ENCODE results near the gene TBR1. TPM values are rescaled to one million over a fixed set of nuclear protein-coding genes. Genes with fewer than 3 reads are reported as not detected.

TBR1 gene
- total RNA-seq, 2 donors from 2014 or later: not detected

- TF ChIP-seq CTCF (IDR thresholded peaks at IDR 0.05) (no peak), POLR2A (IDR thresholded peaks at IDR 0.05) (no peak)
- WGBS, 2 donors: 10 to 21% methylated on average over 21 of the region's 21 CpGs
- peaks cover 47% of the 10 kb centered on the region for H3K4me1 ChIP-seq
- ATAC-seq (no peak), DNase-seq (no peak)
- peaks cover 0 to 38% of the 10 kb centered on the region in 2 donors for H3K27me3 ChIP-seq
- H3K27ac ChIP-seq: no peak overlapping the region
- no peaks in the 10 kb centered on the region for H3K9me3 ChIP-seq
- H3K36me3 ChIP-seq (replicated peaks in 1 of 2; ENCODE audit: insufficient read depth in 1 of 2, low read depth in 2 of 2): no peaks in the 10 kb centered on the region
- intact Hi-C loops (cut with DNase I): no loop called here
- no peak overlapping the region for H3K4me3 ChIP-seq
Observed at GRCh38 chr2:161417438-161418274, 1.6 kb downstream of the TBR1 start.

DNA sequence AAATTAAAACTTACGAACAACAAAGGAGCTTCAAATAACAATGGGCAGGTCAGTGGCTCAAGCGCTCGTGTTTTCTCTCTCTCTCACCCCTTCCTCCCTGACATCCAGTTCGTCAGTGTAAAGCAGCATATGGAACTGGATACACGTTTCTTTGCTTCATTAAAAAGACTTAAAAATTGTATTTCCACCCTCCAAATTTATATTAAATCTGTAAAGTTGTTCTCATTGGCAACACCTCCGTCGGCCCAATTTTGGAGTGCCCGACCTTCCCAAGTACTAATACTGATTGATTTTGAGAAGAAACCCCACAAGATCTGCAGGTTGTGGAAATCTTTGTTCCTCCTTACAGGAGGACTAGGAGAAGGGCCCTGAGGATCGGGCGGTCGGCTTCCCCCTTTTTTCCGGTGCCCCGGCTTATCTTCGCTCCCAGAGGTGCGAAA, 2.2 kb downstream of the TBR1 start:
- DNase-seq (no peak), ATAC-seq (no peak)
- 7 to 13% methylated on average over 15 of the region's 15 CpGs for WGBS, 2 donors
- Histone ChIP-seq H3K27ac (no peak overlapping the region), H3K4me3 (no peak overlapping the region), H3K27me3 (peaks cover 0 to 44% of the 10 kb centered on the region in 2 donors), H3K9me3 (no peaks in the 10 kb centered on the region), H3K36me3 (replicated peaks in 1 of 2; ENCODE audit: insufficient read depth in 1 of 2, low read depth in 2 of 2) (no peaks in the 10 kb centered on the region), H3K4me1 (peaks cover 49% of the 10 kb centered on the region)
- TF ChIP-seq POLR2A (IDR thresholded peaks at IDR 0.05): no peak
- no peak for TF ChIP-seq CTCF (IDR thresholded peaks at IDR 0.05)
- intact Hi-C loops (cut with DNase I): no loop called here

GRCh38 chr2:161418715-161419637, 2.9 kb downstream of the TBR1 start:
- H3K27me3 ChIP-seq: peaks cover 0 to 49% of the 10 kb centered on the region in 2 donors
- H3K4me3 ChIP-seq: no peak overlapping the region
- H3K4me1 ChIP-seq: peaks cover 56% of the 10 kb centered on the region

GRCh38 chr2:161419638-161420190, 3.6 kb downstream of the TBR1 start:
- intact Hi-C loops (cut with DNase I): no loop called here
- no peak overlapping the region for H3K27ac ChIP-seq
- no peaks in the 10 kb centered on the region for H3K36me3 ChIP-seq (replicated peaks in 1 of 2; ENCODE audit: insufficient read depth in 1 of 2, low read depth in 2 of 2)
- WGBS, 2 donors: 57 to 68% methylated on average over 3 of the region's 3 CpGs
- no peak for TF ChIP-seq CTCF (IDR thresholded peaks at IDR 0.05)
- TF ChIP-seq POLR2A (IDR thresholded peaks at IDR 0.05): no peak
- DNase-seq: no peak
- no peak for ATAC-seq
- H3K9me3 ChIP-seq: no peaks in the 10 kb centered on the region
- H3K4me3 ChIP-seq: no peak overlapping the region
- H3K27me3 ChIP-seq: peaks cover 0 to 57% of the 10 kb centered on the region in 2 donors
- peaks cover 54% of the 10 kb centered on the region for H3K4me1 ChIP-seq

More at GRCh38 chr2:161418715-161419637, 2.9 kb downstream of the TBR1 start:
- DNase-seq: no peak
- no peak for ATAC-seq
- TF ChIP-seq POLR2A (IDR thresholded peaks at IDR 0.05) (no peak), CTCF (IDR thresholded peaks at IDR 0.05) (no peak)
- Histone ChIP-seq H3K9me3 (no peaks in the 10 kb centered on the region), H3K27ac (no peak overlapping the region), H3K36me3 (replicated peaks in 1 of 2; ENCODE audit: insufficient read depth in 1 of 2, low read depth in 2 of 2) (no peaks in the 10 kb centered on the region)
- 5 to 9% methylated on average over 22 to 49 of the region's 49 CpGs for WGBS, 2 donors
- intact Hi-C loops (cut with DNase I): no loop called here
